ENCODE data around the gene SERPINA10. TPM values are rescaled to one million over a fixed set of nuclear protein-coding genes. Genes with fewer than 3 reads are reported as not detected.

Gene SERPINA10
- total and polyA plus RNA-seq, 7 donors, result not detected

DNA sequence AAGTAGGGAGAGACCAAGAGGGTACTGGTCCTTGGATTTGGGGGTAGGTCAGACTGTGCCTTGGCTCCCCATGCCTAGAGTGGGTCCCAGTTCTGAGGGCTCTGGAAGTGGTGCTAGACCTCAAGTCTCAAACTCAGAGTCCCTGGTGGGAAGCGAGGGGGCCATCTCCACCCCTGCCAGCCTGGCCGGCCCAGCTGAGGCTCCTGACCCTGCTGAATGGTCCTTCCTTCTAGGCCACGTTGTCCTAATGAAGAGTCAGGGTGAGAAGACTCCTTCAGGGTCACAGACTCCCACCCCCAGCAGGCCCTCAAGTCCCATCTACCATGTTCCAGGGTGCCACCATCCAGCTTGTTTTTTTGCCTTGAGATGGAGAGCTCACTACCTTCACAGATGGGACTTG is 17.2 kb upstream of the SERPINA10 start:
- Histone ChIP-seq H3K9me3 (no peaks in the 10 kb centered on the region), H3K27ac (no peak overlapping the region), H3K36me3 (ENCODE audit: insufficient read depth in 1 of 2, low read depth in 1 of 2) (no peaks in the 10 kb centered on the region), H3K4me3 (no peak overlapping the region), H3K4me1 (no peaks in the 10 kb centered on the region), H3K27me3 (ENCODE audit: insufficient read depth in 3 of 3, low read length in 2 of 3) (peaks cover 0 to 2% (median 0%) of the 10 kb centered on the region in 3 donors)
- TF ChIP-seq, protein P1, sequence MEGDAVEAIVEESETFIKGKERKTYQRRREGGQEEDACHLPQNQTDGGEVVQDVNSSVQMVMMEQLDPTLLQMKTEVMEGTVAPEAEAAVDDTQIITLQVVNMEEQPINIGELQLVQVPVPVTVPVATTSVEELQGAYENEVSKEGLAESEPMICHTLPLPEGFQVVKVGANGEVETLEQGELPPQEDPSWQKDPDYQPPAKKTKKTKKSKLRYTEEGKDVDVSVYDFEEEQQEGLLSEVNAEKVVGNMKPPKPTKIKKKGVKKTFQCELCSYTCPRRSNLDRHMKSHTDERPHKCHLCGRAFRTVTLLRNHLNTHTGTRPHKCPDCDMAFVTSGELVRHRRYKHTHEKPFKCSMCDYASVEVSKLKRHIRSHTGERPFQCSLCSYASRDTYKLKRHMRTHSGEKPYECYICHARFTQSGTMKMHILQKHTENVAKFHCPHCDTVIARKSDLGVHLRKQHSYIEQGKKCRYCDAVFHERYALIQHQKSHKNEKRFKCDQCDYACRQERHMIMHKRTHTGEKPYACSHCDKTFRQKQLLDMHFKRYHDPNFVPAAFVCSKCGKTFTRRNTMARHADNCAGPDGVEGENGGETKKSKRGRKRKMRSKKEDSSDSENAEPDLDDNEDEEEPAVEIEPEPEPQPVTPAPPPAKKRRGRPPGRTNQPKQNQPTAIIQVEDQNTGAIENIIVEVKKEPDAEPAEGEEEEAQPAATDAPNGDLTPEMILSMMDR (IDR thresholded peaks at IDR 0.05), result no peak
- 79 to 85% (median 85%) methylated on average over 3 of the region's 3 CpGs for WGBS, 3 donors
- no peak for DNase-seq
- ATAC-seq, result no peak
- intact Hi-C loops (cut with DNase I), result no loop called here

DNA sequence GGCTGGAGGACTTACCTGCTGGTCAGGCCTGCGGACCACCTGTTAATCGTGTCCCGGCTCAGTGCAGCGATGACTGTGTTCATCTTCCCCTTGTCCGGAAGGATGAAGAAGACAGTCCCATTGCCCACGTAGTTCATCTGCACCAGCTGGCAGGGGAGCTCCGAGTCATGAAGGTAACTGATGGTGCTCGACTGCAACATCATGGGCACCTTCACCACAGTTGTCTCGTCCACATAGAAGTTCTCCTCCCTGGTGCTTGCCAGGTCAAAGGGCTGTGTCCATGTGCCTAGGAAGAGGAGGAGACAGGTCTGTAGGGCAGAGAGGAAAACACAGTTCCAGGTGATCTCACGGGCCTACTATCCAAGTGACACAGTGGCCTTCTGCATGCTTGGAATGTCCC is 16.7 kb upstream of the SERPINA10 start:
- no peak overlapping the region for H3K4me3 ChIP-seq
- no peaks in the 10 kb centered on the region for H3K4me1 ChIP-seq
- no peak overlapping the region for H3K27ac ChIP-seq
- H3K36me3 ChIP-seq (ENCODE audit: insufficient read depth in 1 of 2, low read depth in 1 of 2), result no peaks in the 10 kb centered on the region
- peaks cover 0 to 2% (median 0%) of the 10 kb centered on the region in 3 donors for H3K27me3 ChIP-seq (ENCODE audit: insufficient read depth in 3 of 3, low read length in 2 of 3)
- intact Hi-C loops (cut with DNase I), result no loop called here
- H3K9me3 ChIP-seq, result no peaks in the 10 kb centered on the region
- no peak for ATAC-seq
- TF ChIP-seq, protein P1 (IDR thresholded peaks at IDR 0.05), result no peak
- DNase-seq, result no peak
- 82 to 90% (median 84%) methylated on average over 10 of the region's 10 CpGs for WGBS, 3 donors

DNA sequence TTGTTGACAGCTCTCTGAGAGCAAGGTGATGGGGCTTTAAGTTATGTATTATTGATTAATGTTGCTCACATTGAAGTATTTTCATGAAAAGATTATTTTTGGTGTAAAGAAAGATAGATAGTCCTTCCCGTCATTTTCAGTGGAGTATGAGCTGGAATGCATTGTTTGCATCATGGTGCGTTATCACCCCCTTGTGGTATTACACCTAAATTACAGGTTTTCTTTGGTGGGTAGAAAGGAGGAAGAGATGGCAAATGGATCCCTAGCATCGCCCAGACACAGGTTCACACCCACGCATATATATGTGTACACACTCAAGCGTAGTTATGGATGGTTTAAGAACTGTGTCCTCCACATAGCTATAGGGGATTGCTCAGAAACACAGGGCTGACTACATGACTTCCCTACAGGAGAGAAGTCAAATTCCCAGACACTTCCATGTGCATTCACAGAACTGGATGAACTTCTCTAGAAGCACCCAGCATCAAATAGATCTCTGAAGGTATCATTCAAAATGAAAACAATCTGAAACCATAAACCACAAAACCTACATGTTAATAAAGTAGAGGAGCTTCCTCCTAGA is 14.4 kb upstream of the SERPINA10 start:
- TF ChIP-seq, protein P1 (IDR thresholded peaks at IDR 0.05), result no peak
- DNase-seq (no peak), ATAC-seq (no peak)
- 43 to 65% (median 54%) methylated on average over 5 of the region's 5 CpGs for WGBS, 3 donors
- Histone ChIP-seq H3K27me3 (ENCODE audit: insufficient read depth in 3 of 3, low read length in 2 of 3) (peaks cover 0 to 2% (median 0%) of the 10 kb centered on the region in 3 donors), H3K4me1 (no peaks in the 10 kb centered on the region), H3K9me3 (no peaks in the 10 kb centered on the region), H3K27ac (no peak overlapping the region), H3K36me3 (ENCODE audit: insufficient read depth in 1 of 2, low read depth in 1 of 2) (no peaks in the 10 kb centered on the region), H3K4me3 (no peak overlapping the region)
- intact Hi-C loops (cut with DNase I), result no loop called here

DNA sequence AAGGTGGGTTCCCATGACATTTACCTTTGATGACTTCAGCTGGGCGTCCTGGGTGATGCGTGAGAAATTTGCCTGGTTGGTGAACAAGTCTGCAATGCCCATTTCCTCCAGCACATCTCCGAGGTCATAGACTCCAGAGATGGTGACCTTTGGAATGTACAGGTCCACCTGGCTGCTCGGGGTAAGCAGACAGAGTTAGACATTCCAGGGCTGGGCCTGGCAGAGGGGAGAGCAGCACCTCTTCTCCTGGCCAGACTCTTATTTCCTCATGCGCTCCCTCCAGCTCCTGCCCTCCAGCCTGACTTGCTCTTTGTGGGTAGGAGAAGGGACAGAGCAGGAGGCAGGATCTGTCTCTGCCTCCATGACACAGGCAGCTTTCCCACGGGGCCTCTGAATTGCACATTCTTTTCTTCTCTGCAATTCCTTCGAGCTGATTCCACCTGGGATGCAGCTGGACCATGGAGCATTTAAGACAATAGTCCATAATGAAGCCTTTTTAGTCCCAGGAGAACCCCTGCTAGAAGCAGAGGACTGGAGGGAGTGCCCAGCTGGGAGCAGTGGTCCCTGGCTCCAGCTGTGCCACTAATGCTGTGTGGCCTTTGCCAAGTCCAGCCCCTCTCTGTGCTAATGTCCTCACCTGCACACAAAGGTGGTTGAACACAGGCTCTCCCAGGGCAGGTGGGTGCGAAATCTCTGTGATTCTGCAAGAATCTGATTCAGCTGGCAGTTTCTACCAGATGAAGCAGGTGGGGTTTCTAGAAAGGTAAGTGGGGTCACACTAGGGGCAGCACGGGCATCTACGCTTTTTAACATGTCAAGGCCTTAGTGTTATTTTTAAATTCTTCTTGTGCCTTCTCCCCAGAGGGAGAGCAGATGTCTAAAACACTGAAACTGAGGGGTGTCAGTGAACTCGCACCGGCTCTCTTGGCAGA is 13.2 kb upstream of the SERPINA10 start:
- H3K27me3 ChIP-seq (ENCODE audit: insufficient read depth in 3 of 3, low read length in 2 of 3), result peaks cover 0 to 2% (median 0%) of the 10 kb centered on the region in 3 donors
- intact Hi-C loops (cut with DNase I), result no loop called here

More for the DNA sequence above, 13.2 kb upstream of the SERPINA10 start:
- ATAC-seq, result no peak
- DNase-seq, result no peak
- Histone ChIP-seq H3K9me3 (no peaks in the 10 kb centered on the region), H3K27ac (no peak overlapping the region), H3K4me1 (no peaks in the 10 kb centered on the region), H3K36me3 (ENCODE audit: insufficient read depth in 1 of 2, low read depth in 1 of 2) (no peaks in the 10 kb centered on the region), H3K4me3 (no peak overlapping the region)
- 54 to 63% (median 60%) methylated on average over 12 of the region's 12 CpGs for WGBS, 3 donors
- TF ChIP-seq, protein P1 (IDR thresholded peaks at IDR 0.05), result no peak
